K562 (cell line): Measurements from ENCODE around the gene RECK. TPM values are rescaled to one million over a fixed set of nuclear protein-coding genes. Genes with fewer than 3 reads are reported as not detected.

Experiments used
- ATAC-seq: fragments of 200-7000 bp; cut with Tn5 transposase; 3 replicates; pipeline ENCODE4 v1.9.1; 2020; ENCODE audit warnings: moderate library complexity
- BruUV-seq: library from RNA; stranded (reverse); fragments of 400-500 nt; replicated peaks from 2 replicates; lab custom pipeline; 2021; lab: Mats Ljungman, UMichigan
- CTCF ChIA-PET: fragments of 300-600 bp; formaldehyde crosslinking; extraction: SDS; loops from one replicate; lab custom pipeline; 2021; ENCODE audit warnings: low intra/inter-chr PET ratio; lab: Yijun Ruan, JAX
- POLR2A ChIA-PET: fragments of 300-600, 350-650 bp; sonication (Branson Sonifier 250); formaldehyde crosslinking; extraction: SDS; loops from one replicate; lab custom pipeline; 2021; ENCODE audit warnings: antibody characterized with exemption, inconsistent platforms; lab: Yijun Ruan, JAX
- DNase-seq, 4 experiments: peaks; one replicate each; pipeline versions ENCODE4 v3.0.0 to v3.0.0-alpha.2; 2011 to 2018; ENCODE audit warnings: low spot score in 3 of 4, mixed read lengths in 3 of 4; ENCODE audit errors: extremely low read depth in 1 of 4
- FAIRE-seq: peaks from 2 replicates; lab custom pipeline; 2011; peaks lifted over from hg19 to GRCh38; lab: Jason Lieb, UNC
- H2AFZ ChIP-seq: 2 replicates; pipeline ENCODE4 v1.6.0; 2011; ENCODE audit warnings: low read depth, low read length, control low read depth, inconsistent platforms
- H3K27ac ChIP-seq: fragments of 200-600 bp; 3 replicates; pipeline ENCODE4 v1.8.0; 2011; ENCODE audit warnings: low read depth, mild to moderate bottlenecking, control low read depth, inconsistent platforms, low read length, moderate library complexity, mixed read lengths; ENCODE audit errors: extremely low read depth
- H3K27me3 ChIP-seq, 2 experiments: fragments of 300-600 bp in 1 of 2; 2 replicates in 1 of 2; 3 replicates in 1 of 2; pipeline versions ENCODE4 v1.6.0 to v1.8.0; 2011; ENCODE audit warnings: inconsistent platforms in 2 of 2, low read length in 2 of 2, mild to moderate bottlenecking in 1 of 2, mixed read lengths in 1 of 2, moderate library complexity in 1 of 2; ENCODE audit not compliant: control insufficient read depth in 2 of 2, insufficient read depth in 2 of 2
- H3K36me3 ChIP-seq: fragments of 300-600 bp; 3 replicates; pipeline ENCODE4 v1.8.0; 2011; ENCODE audit warnings: mild to moderate bottlenecking, low read length, inconsistent platforms; ENCODE audit not compliant: control insufficient read depth, insufficient read depth
- H3K4me1 ChIP-seq, 2 experiments: fragments of 200-600 bp in 1 of 2; replicated peaks in 1 of 2; 2 replicates in 1 of 2; 3 replicates in 1 of 2; pipeline versions ENCODE4 v1.5.1 to v1.8.0; 2011; ENCODE audit warnings: inconsistent platforms in 2 of 2, low read length in 2 of 2, mild to moderate bottlenecking in 1 of 2, mixed read lengths in 1 of 2, moderate library complexity in 1 of 2; ENCODE audit not compliant: control insufficient read depth in 2 of 2, insufficient read depth in 2 of 2
- H3K4me2 ChIP-seq: 2 replicates; pipeline ENCODE4 v1.6.1; 2011; ENCODE audit warnings: low read length, control low read depth, inconsistent platforms, mixed read lengths; ENCODE audit not compliant: insufficient read depth
- H3K4me3 ChIP-seq: fragments of 200-600 bp; sonication (generic), shearing (Covaris generic); 2 replicates; pipeline ENCODE4 v1.5.1; 2016; ENCODE audit warnings: control low read depth, inconsistent platforms
- H3K79me2 ChIP-seq: fragments of 200-600 bp; 3 replicates; pipeline ENCODE4 v1.8.0; 2011; ENCODE audit warnings: low read length, inconsistent platforms; ENCODE audit not compliant: control insufficient read depth, insufficient read depth
- H3K9ac ChIP-seq, 2 experiments: 2 replicates each; pipeline versions ENCODE4 v1.6.0 to v1.6.1; 2011; ENCODE audit warnings: low read depth in 2 of 2, low read length in 2 of 2, control low read depth in 1 of 2, inconsistent platforms in 1 of 2, mild to moderate bottlenecking in 1 of 2, mixed read lengths in 1 of 2; ENCODE audit not compliant: insufficient read depth in 1 of 2
- H3K9me1 ChIP-seq: one replicate; pipeline ENCODE4 v1.6.0; 2011; ENCODE audit warnings: inconsistent platforms, mild to moderate bottlenecking, low read length, moderate library complexity; ENCODE audit not compliant: control insufficient read depth, insufficient read depth
- H3K9me3 ChIP-seq: replicated peaks from 2 replicates; pipeline ENCODE4 v1.5.1; 2011; ENCODE audit warnings: low read depth, low read length, inconsistent platforms; ENCODE audit not compliant: control insufficient read depth, insufficient read depth
- H4K20me1 ChIP-seq: replicated peaks from 2 replicates; pipeline ENCODE4 v1.6.1; 2011; ENCODE audit warnings: low read length, inconsistent platforms, mixed read lengths; ENCODE audit not compliant: control insufficient read depth, insufficient read depth
- BCL6 ChIP-seq: fragments of 250-450 bp; sonication (Bioruptor Pico); IDR thresholded peaks from 2 replicates; pipeline ENCODE4 v1.4.0; 2020
- CBX3 ChIP-seq, 2 experiments: IDR thresholded peaks; 1 replicate in 1 of 2; 2 replicates in 1 of 2; pipeline ENCODE4 v1.6.1; 2012; ENCODE audit warnings: inconsistent platforms in 2 of 2, low read length in 2 of 2, borderline replicate concordance in 1 of 2, control low read depth in 1 of 2
- ETV5 ChIP-seq: sonication (generic); formaldehyde crosslinking; IDR thresholded peaks from 2 replicates; pipeline ENCODE4 v1.4.0; 2020; ENCODE audit warnings: low read depth, mild to moderate bottlenecking, missing genetic modification reagents
- FOXJ2 ChIP-seq: fragments of 200-800 bp; sonication (Bioruptor generic); IDR thresholded peaks from 2 replicates; pipeline ENCODE4 v1.6.1; 2016; ENCODE audit warnings: missing genetic modification characterization, missing compliant biosample characterization
- GABPB2 ChIP-seq: fragments of 250-450 bp; sonication (Bioruptor Pico); conservative IDR thresholded peaks from 2 replicates; pipeline ENCODE4 v1.5.1; 2021; ENCODE audit warnings: mild to moderate bottlenecking
- GATA2 ChIP-seq: sonication (generic); formaldehyde crosslinking; IDR thresholded peaks from 2 replicates; pipeline ENCODE4 v1.4.0; 2020; ENCODE audit warnings: mild to moderate bottlenecking, missing genetic modification reagents
- GATAD2A ChIP-seq: fragments of 450-650 bp; IDR thresholded peaks from 2 replicates; pipeline ENCODE4 v1.6.1; 2017
- HCFC1 ChIP-seq: IDR thresholded peaks from 2 replicates; pipeline ENCODE4 v1.6.1; 2012; ENCODE audit warnings: low read depth, low read length, improper control_type of control experiment
- L3MBTL2 ChIP-seq: fragments of 450-650 bp; IDR thresholded peaks from 2 replicates; pipeline ENCODE4 v1.6.1; 2016; ENCODE audit warnings: mild to moderate bottlenecking, moderate library complexity
- MTA3 ChIP-seq: fragments of 450-650 bp; formaldehyde crosslinking; IDR thresholded peaks from 2 replicates; pipeline ENCODE4 v1.6.1; 2017; ENCODE audit warnings: mild to moderate bottlenecking, borderline replicate concordance
- RB1 ChIP-seq: fragments of 450-650 bp; IDR thresholded peaks from 2 replicates; pipeline ENCODE4 v1.6.1; 2017; ENCODE audit warnings: low read depth, mild to moderate bottlenecking
- SIN3A ChIP-seq, 2 experiments: fragments of 150-350 bp in 1 of 2; IDR thresholded peaks; 2 replicates each; pipeline ENCODE4 v1.6.1; 2011 to 2016; ENCODE audit warnings: borderline replicate concordance in 2 of 2, low read depth in 2 of 2, low read length in 2 of 2, mild to moderate bottlenecking in 2 of 2, moderate library complexity in 2 of 2; ENCODE audit not compliant: control insufficient read depth in 1 of 2
- SOX6 ChIP-seq: fragments of 450-650 bp; IDR thresholded peaks from 2 replicates; pipeline ENCODE4 v1.6.1; 2014; ENCODE audit warnings: mild to moderate bottlenecking
- ZNF24 ChIP-seq: fragments of 450-650 bp; IDR thresholded peaks from 2 replicates; pipeline ENCODE4 v1.6.1; 2016
- ZNF280A ChIP-seq: fragments of 450-650 bp; IDR thresholded peaks from 2 replicates; pipeline ENCODE4 v1.6.1; 2018; ENCODE audit warnings: mild to moderate bottlenecking, low read depth; ENCODE audit not compliant: partially characterized antibody
- ZNF316 ChIP-seq: fragments of 450-650 bp; IDR thresholded peaks from 2 replicates; pipeline ENCODE4 v1.6.1; 2016
- ZNF347 ChIP-seq: fragments of 450-650 bp; formaldehyde crosslinking; IDR thresholded peaks from 2 replicates; pipeline ENCODE4 v1.4.0; 2020; ENCODE audit warnings: low read depth, mild to moderate bottlenecking, moderate library complexity
- ZNF431 ChIP-seq: sonication (generic); formaldehyde crosslinking; IDR thresholded peaks from 2 replicates; pipeline ENCODE4 v1.8.0; 2022; ENCODE audit warnings: mild to moderate bottlenecking, missing genetic modification reagents
- ZNF696 ChIP-seq: fragments of 250-450 bp; sonication (Bioruptor Pico); conservative IDR thresholded peaks from 2 replicates; pipeline ENCODE4 v1.4.0; 2020; ENCODE audit warnings: mild to moderate bottlenecking, moderate library complexity
- WGBS: fragments of 100-300 bp; shearing (Covaris generic); methylation state at CpG from one replicate; pipeline ENCODE4 v1.1.6; 2016; ENCODE audit warnings: low coverage, mixed read lengths; ENCODE audit not compliant: insufficient coverage; ENCODE audit errors: missing lambda C conversion rate; 5-methylcytosine and 5-hydroxymethylcytosine counted together
- in situ Hi-C: fragments of 300-500 bp; cut with MboI; formaldehyde crosslinking; loops from 4 replicates; pipeline ENCODE4 v1.15.0; 2018; ENCODE audit warnings: inconsistent platforms, mixed read lengths
- intact Hi-C: fragments of 100-400 bp; cut with micrococcal nuclease; formaldehyde crosslinking; loops from 2 replicates; pipeline ENCODE4 v1.14.2; 2022
- polyA plus RNA-seq, 8 experiments: library from polyadenylated mRNA; depleted of rRNA in 4 of 8; stranded (reverse) in 5 of 8; unstranded in 3 of 8; fragments of >200 nt; fragmentation: Nextera tagmentation in 2 of 8; fragmentation: Illumina TruSeq in 1 of 8; extraction: Ambion mirVana in 2 of 8; extraction: Trizol in 1 of 8; gene quantifications; 2 replicates each; pipeline versions ENCODE4 v1.2.1 to v1.2.3, GENCODE V29; 2011 to 2014; ENCODE audit warnings: inconsistent platforms in 1 of 8, missing spikeins in 1 of 8
- total RNA-seq, 7 experiments: library from RNA; depleted of rRNA in 6 of 7; stranded (reverse); fragments of >200 nt in 6 of 7; fragmentation: Illumina TruSeq in 2 of 7; extraction: Trizol in 2 of 7; gene quantifications; 2 replicates each; pipeline versions ENCODE4 v1.2.1 to v1.2.3, GENCODE V29; 2011 to 2021; ENCODE audit warnings: low replicate concordance in 1 of 7
- TF ChIP-seq, protein P1 (sequence below): sonication (generic); formaldehyde crosslinking; IDR thresholded peaks from 2 replicates; pipeline ENCODE4 v1.8.0; 2023; ENCODE audit warnings: mild to moderate bottlenecking, missing genetic modification reagents

RECK gene
- total and polyA plus RNA-seq, 9 of the 15 experiments (the other 6 are each of a cell fraction or from before 2014, with no cell fraction given): 0.04 to 0.36 (median 0.16) TPM

DNA sequence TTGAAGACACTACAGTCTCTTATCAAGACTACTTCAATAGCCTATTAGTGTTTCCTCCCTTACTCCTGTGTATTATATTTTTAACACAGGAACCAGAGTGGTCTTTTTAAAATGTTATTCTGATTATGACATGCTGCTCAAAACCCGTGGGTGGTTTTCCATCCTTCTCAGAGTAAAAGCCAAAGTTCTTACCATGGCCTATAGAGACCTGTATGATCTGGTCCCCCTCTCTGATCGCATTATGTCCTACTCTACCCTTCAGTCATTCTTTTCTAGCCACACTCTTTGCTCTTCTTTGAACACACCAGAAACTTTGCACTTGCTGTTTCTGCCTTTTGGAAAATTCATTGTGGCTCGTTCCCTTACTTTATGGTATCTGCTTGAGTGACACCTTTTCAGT lies 13.8 kb downstream of the RECK start:
- WGBS: 0% methylated on average over 3 of the region's 3 CpGs
- intact Hi-C loops: no loop called here
- FAIRE-seq: no peak

More for the DNA sequence above, 13.8 kb downstream of the RECK start:
- H3K4me1 ChIP-seq: no peaks in the 10 kb centered on the region
- H3K79me2 ChIP-seq: no peaks in the 10 kb centered on the region
- no TSS peak for BruUV-seq
- POLR2A ChIA-PET: no interaction called here
- no peak overlapping the region for H2AFZ ChIP-seq
- H3K9me3 ChIP-seq: no peaks in the 10 kb centered on the region
- no peak overlapping the region for H3K27ac ChIP-seq
- TF ChIP-seq RB1: no peak
- TF ChIP-seq L3MBTL2: no peak
- no peak for TF ChIP-seq ETV5 (CRISPR knock-in tag)
- TF ChIP-seq MTA3: no peak
- no peak for TF ChIP-seq ZNF316
- TF ChIP-seq ZNF696: no peak
- no peak for TF ChIP-seq GATAD2A
- no peak for TF ChIP-seq FOXJ2 (tag)
- no peak for TF ChIP-seq GATA2
- TF ChIP-seq ZNF431: no peak
- no peak for TF ChIP-seq GABPB2 (CRISPR knock-in tag)
- TF ChIP-seq, protein P1, sequence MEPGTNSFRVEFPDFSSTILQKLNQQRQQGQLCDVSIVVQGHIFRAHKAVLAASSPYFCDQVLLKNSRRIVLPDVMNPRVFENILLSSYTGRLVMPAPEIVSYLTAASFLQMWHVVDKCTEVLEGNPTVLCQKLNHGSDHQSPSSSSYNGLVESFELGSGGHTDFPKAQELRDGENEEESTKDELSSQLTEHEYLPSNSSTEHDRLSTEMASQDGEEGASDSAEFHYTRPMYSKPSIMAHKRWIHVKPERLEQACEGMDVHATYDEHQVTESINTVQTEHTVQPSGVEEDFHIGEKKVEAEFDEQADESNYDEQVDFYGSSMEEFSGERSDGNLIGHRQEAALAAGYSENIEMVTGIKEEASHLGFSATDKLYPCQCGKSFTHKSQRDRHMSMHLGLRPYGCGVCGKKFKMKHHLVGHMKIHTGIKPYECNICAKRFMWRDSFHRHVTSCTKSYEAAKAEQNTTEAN (CRISPR knock-in tag): no peak
- no peak for TF ChIP-seq BCL6
- TF ChIP-seq ZNF24: no peak
- TF ChIP-seq CBX3 (IDR thresholded peaks at IDR 0.05; ENCODE audit: borderline replicate concordance in 1 of 2, low read length in 2 of 2): no peak
- no peak for TF ChIP-seq ZNF347
- TF ChIP-seq SIN3A (IDR thresholded peaks at IDR 0.05; ENCODE audit: borderline replicate concordance in 2 of 2, control insufficient read depth in 1 of 2, low read depth in 2 of 2, low read length in 2 of 2): no peak
- no peak for TF ChIP-seq ZNF280A
- no peak for TF ChIP-seq HCFC1
- TF ChIP-seq SOX6: no peak
- TF ChIP-seq, all 486 proteins: peak for 0
- no peak for DNase-seq
- H3K36me3 ChIP-seq: no peaks in the 10 kb centered on the region
- CTCF ChIA-PET: no interaction called here
- no peak overlapping the region for H3K4me2 ChIP-seq
- in situ Hi-C loops: no loop called here
- no peak overlapping the region for H3K4me3 ChIP-seq
- H4K20me1 ChIP-seq: no peaks in the 10 kb centered on the region
- H3K9me1 ChIP-seq: no peaks in the 10 kb centered on the region
- ATAC-seq: no peak
- H3K27me3 ChIP-seq: no peaks in the 10 kb centered on the region; a peak in 1 of 5 replicates
- H3K9ac ChIP-seq: no peak overlapping the region
